WTC11 (cell line): Measurements from ENCODE around the gene ADAM11.

ENCODE experiments used
- CREM ChIP-seq: sonication (generic); formaldehyde crosslinking; IDR thresholded peaks from 2 replicates; pipeline ENCODE4 v1.8.1; 2022; ENCODE audit warnings: mild to moderate bottlenecking, missing genetic modification reagents, moderate library complexity
- CTCF ChIP-seq: fragments of 200-600 bp; IDR thresholded peaks from 2 replicates; pipeline ENCODE4 v1.8.0; 2022; ENCODE audit warnings: antibody characterized with exemption
- ESRRA ChIP-seq: sonication (generic); formaldehyde crosslinking; IDR thresholded peaks from 2 replicates; pipeline ENCODE4 v1.8.1; 2022; ENCODE audit warnings: mild to moderate bottlenecking, missing genetic modification reagents, borderline replicate concordance
- GTF2I ChIP-seq: fragments of 250-450 bp; sonication (Bioruptor Pico); conservative IDR thresholded peaks from 2 replicates; pipeline ENCODE4 v1.4.0; 2021; ENCODE audit warnings: mild to moderate bottlenecking
- NR2C2 ChIP-seq: sonication (generic); formaldehyde crosslinking; IDR thresholded peaks from 2 replicates; pipeline ENCODE4 v1.8.0; 2022; ENCODE audit warnings: mild to moderate bottlenecking, missing genetic modification reagents
- TF ChIP-seq, protein P1 (sequence below): sonication (generic); formaldehyde crosslinking; IDR thresholded peaks from 2 replicates; pipeline ENCODE4 v1.8.0; 2023; ENCODE audit warnings: missing genetic modification reagents, mild to moderate bottlenecking, borderline replicate concordance

GRCh38 chr17:44788139-44788538, 29.4 kb downstream of the ADAM11 start:
- no peak for TF ChIP-seq CTCF
- TF ChIP-seq GTF2I (CRISPR knock-in tag), result no peak
- TF ChIP-seq, protein P1, sequence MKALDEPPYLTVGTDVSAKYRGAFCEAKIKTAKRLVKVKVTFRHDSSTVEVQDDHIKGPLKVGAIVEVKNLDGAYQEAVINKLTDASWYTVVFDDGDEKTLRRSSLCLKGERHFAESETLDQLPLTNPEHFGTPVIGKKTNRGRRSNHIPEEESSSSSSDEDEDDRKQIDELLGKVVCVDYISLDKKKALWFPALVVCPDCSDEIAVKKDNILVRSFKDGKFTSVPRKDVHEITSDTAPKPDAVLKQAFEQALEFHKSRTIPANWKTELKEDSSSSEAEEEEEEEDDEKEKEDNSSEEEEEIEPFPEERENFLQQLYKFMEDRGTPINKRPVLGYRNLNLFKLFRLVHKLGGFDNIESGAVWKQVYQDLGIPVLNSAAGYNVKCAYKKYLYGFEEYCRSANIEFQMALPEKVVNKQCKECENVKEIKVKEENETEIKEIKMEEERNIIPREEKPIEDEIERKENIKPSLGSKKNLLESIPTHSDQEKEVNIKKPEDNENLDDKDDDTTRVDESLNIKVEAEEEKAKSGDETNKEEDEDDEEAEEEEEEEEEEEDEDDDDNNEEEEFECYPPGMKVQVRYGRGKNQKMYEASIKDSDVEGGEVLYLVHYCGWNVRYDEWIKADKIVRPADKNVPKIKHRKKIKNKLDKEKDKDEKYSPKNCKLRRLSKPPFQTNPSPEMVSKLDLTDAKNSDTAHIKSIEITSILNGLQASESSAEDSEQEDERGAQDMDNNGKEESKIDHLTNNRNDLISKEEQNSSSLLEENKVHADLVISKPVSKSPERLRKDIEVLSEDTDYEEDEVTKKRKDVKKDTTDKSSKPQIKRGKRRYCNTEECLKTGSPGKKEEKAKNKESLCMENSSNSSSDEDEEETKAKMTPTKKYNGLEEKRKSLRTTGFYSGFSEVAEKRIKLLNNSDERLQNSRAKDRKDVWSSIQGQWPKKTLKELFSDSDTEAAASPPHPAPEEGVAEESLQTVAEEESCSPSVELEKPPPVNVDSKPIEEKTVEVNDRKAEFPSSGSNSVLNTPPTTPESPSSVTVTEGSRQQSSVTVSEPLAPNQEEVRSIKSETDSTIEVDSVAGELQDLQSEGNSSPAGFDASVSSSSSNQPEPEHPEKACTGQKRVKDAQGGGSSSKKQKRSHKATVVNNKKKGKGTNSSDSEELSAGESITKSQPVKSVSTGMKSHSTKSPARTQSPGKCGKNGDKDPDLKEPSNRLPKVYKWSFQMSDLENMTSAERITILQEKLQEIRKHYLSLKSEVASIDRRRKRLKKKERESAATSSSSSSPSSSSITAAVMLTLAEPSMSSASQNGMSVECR (CRISPR knock-in tag), result no peak
- no peak for TF ChIP-seq NR2C2
- no peak for TF ChIP-seq CREM (CRISPR knock-in tag)
- no peak for TF ChIP-seq ESRRA (CRISPR knock-in tag)
